M059J (cell line): Measurements from ENCODE around the gene MATCAP1. TPM values are rescaled to one million over a fixed set of nuclear protein-coding genes. Genes with fewer than 3 reads are reported as not detected.

Experiments
- DNase-seq: peaks from one replicate; pipeline ENCODE4 v3.0.0-alpha.2; 2012; ENCODE audit warnings: low read depth
- total RNA-seq: library from RNA; depleted of rRNA; stranded (reverse); fragments of >200 nt; shearing (Covaris generic); gene quantifications from 2 replicates; pipeline ENCODE4 v1.2.3, GENCODE V29; 2014

MATCAP1 gene
- total RNA-seq, 1 experiment from 2014 or later, result 7.7 TPM

GRCh38 chr16:67173323-67173722 lies 10.4 kb downstream of the MATCAP1 start:
- DNase-seq, result no peak

- DNase-seq, result no peak
Observed at GRCh38 chr16:67170949-67171649, 12.7 kb downstream of the MATCAP1 start.

GRCh38 chr16:67170168-67170948 lies 13.4 kb downstream of the MATCAP1 start, which contains the start of gene NOL3:
NOL3 (plus strand) TSS chr16:67170538.
- peak; percentile 77 for DNase-seq

GRCh38 chr16:67169642-67170167 lies 14.1 kb downstream of the MATCAP1 start:
- no peak for DNase-seq

GRCh38 chr16:67169011-67169451 lies 14.7 kb downstream of the MATCAP1 start:
- no peak for DNase-seq

GRCh38 chr16:67167588-67167987 lies 16.2 kb downstream of the MATCAP1 start:
- DNase-seq, result no peak

- no peak for DNase-seq
Observed at GRCh38 chr16:67166598-67167168, 17.1 kb downstream of the MATCAP1 start.

- no peak for DNase-seq
Observed at GRCh38 chr16:67166110-67166547, 17.6 kb downstream of the MATCAP1 start.

- DNase-seq, result no peak
Observed at GRCh38 chr16:67165121-67166078, 18.4 kb downstream of the MATCAP1 start.

- no peak for DNase-seq
Observed at GRCh38 chr16:67164599-67165061, 19.1 kb downstream of the MATCAP1 start, which contains the start of gene HSF4. HSF4 (plus strand) TSS chr16:67164745; CDS start chr16:67164812, 67 bp downstream.

- peak; percentile 39 for DNase-seq
Observed at GRCh38 chr16:67163999-67164558, 19.7 kb downstream of the MATCAP1 start.

- peak; percentile 56 for DNase-seq
Observed at GRCh38 chr16:67163164-67163998, 20.4 kb downstream of the MATCAP1 start.

- DNase-seq, result no peak
Observed at GRCh38 chr16:67162506-67163163, 21.1 kb downstream of the MATCAP1 start.

GRCh38 chr16:67161595-67162058 lies 22.1 kb downstream of the MATCAP1 start:
- DNase-seq, result no peak

- peak; percentile 28 for DNase-seq
Observed at GRCh38 chr16:67158637-67159600, 24.8 kb downstream of the MATCAP1 start.

GRCh38 chr16:67157892-67158635 lies 25.7 kb downstream of the MATCAP1 start:
- no peak for DNase-seq
